HepG2 (cell line): ENCODE data around the gene BMPER. TPM values are rescaled to one million over a fixed set of nuclear protein-coding genes. Genes with fewer than 3 reads are reported as not detected.

ENCODE experiments used
- ATAC-seq: fragments of 200-7000 bp; cut with Tn5 transposase; 3 replicates; pipeline ENCODE4 v1.9.1; 2020; ENCODE audit warnings: mild to moderate bottlenecking, moderate library complexity
- BruUV-seq: library from RNA; stranded (reverse); fragments of 400-500 nt; replicated peaks from 2 replicates; lab custom pipeline; 2021; lab: Mats Ljungman, UMichigan
- CTCF ChIA-PET: fragments of 300-600 bp; formaldehyde crosslinking; extraction: SDS; loops from one replicate; lab custom pipeline; 2021; ENCODE audit warnings: low total read pairs, inconsistent platforms, low intra/inter-chr PET ratio; lab: Yijun Ruan, JAX
- POLR2A ChIA-PET: fragments of 350-600 bp; sonication (Branson Sonifier 250); formaldehyde crosslinking; loops from one replicate; lab custom pipeline; 2020; ENCODE audit warnings: antibody characterized with exemption, inconsistent platforms; lab: Yijun Ruan, JAX
- DNase-seq: peaks from one replicate; pipeline ENCODE4 v3.0.0-alpha.2; 2015; ENCODE audit warnings: low spot score
- FAIRE-seq: peaks from 3 replicates; lab custom pipeline; 2011; peaks lifted over from hg19 to GRCh38; lab: Jason Lieb, UNC
- H2AFZ ChIP-seq: one replicate; pipeline ENCODE4 v1.6.1; 2011; ENCODE audit warnings: low read length, inconsistent platforms
- H3K27ac ChIP-seq: fragments of 300-600 bp; 3 replicates; pipeline ENCODE4 v1.8.0; 2011; ENCODE audit warnings: mixed run types, mild to moderate bottlenecking, mixed read lengths, low read length, inconsistent platforms; ENCODE audit not compliant: insufficient read depth; ENCODE audit errors: extremely low read length
- H3K27me3 ChIP-seq, 2 experiments: fragments of 200-600 bp in 1 of 2; 2 replicates in 1 of 2; 3 replicates in 1 of 2; pipeline versions ENCODE4 v1.6.0 to v1.8.0; 2011; ENCODE audit warnings: low read length in 2 of 2, mild to moderate bottlenecking in 2 of 2, moderate library complexity in 2 of 2, inconsistent platforms in 1 of 2; ENCODE audit not compliant: insufficient read depth in 2 of 2, control insufficient read depth in 1 of 2
- H3K36me3 ChIP-seq, 2 experiments: fragments of 200-600 bp in 1 of 2; replicated peaks in 1 of 2; 2 replicates in 1 of 2; 3 replicates in 1 of 2; pipeline versions ENCODE4 v1.5.1 to v1.8.0; 2011; ENCODE audit warnings: low read length in 2 of 2, inconsistent platforms in 1 of 2; ENCODE audit not compliant: insufficient read depth in 2 of 2, control insufficient read depth in 1 of 2
- H3K4me1 ChIP-seq: 2 replicates; pipeline ENCODE4 v1.5.1; 2012; ENCODE audit warnings: low read length, inconsistent platforms; ENCODE audit not compliant: insufficient read depth
- H3K4me2 ChIP-seq: 2 replicates; pipeline ENCODE4 v1.6.0; 2011; ENCODE audit warnings: low read depth, low read length, inconsistent platforms
- H3K4me3 ChIP-seq, 3 experiments: fragments of 200-600 bp in 1 of 3; sonication (generic), shearing (Covaris generic) in 1 of 3; replicated peaks in 1 of 3; 2 replicates each; pipeline ENCODE4 v1.5.1; 2011 to 2016; ENCODE audit warnings: low read length in 3 of 3, inconsistent platforms in 2 of 3, low read depth in 2 of 3, mild to moderate bottlenecking in 2 of 3, control low read depth in 1 of 3, mixed read lengths in 1 of 3; ENCODE audit not compliant: insufficient read depth in 1 of 3
- H3K79me2 ChIP-seq: one replicate; pipeline ENCODE4 v1.6.1; 2011; ENCODE audit warnings: low read length, inconsistent platforms; ENCODE audit not compliant: insufficient read depth
- H3K9ac ChIP-seq: 2 replicates; pipeline ENCODE4 v1.6.0; 2011; ENCODE audit warnings: mild to moderate bottlenecking, low read depth, low read length, inconsistent platforms; ENCODE audit not compliant: insufficient read depth
- H3K9me3 ChIP-seq: 2 replicates; pipeline ENCODE4 v1.5.1; 2012; ENCODE audit warnings: mild to moderate bottlenecking, low read length
- H4K20me1 ChIP-seq: 2 replicates; pipeline ENCODE4 v1.6.0; 2011; ENCODE audit warnings: inconsistent platforms, mild to moderate bottlenecking, low read length, moderate library complexity; ENCODE audit not compliant: insufficient read depth
- CBX5 ChIP-seq: sonication (generic); formaldehyde crosslinking; IDR thresholded peaks from 2 replicates; pipeline ENCODE4 v1.4.0; 2020; ENCODE audit warnings: missing genetic modification reagents, borderline replicate concordance
- FOXC1 ChIP-seq: sonication (generic); formaldehyde crosslinking; IDR thresholded peaks from 2 replicates; pipeline ENCODE4 v1.8.0; 2022; ENCODE audit warnings: mild to moderate bottlenecking, missing genetic modification reagents, borderline replicate concordance
- KAT2B ChIP-seq: fragments of 150-350 bp; IDR thresholded peaks from 2 replicates; pipeline ENCODE4 v1.6.1; 2014; ENCODE audit warnings: low read depth, low read length, borderline replicate concordance
- KLF6 ChIP-seq: IDR thresholded peaks from 2 replicates; pipeline ENCODE4 v1.8.0; 2016; ENCODE audit warnings: missing biosample characterization, missing genetic modification reagents
- LCORL ChIP-seq, 2 experiments: fragments of 450-650 bp in 1 of 2; sonication (generic) in 1 of 2; formaldehyde crosslinking in 1 of 2; IDR thresholded peaks; 2 replicates each; pipeline versions ENCODE4 v1.5.0 to v1.6.1; 2017 to 2020; ENCODE audit warnings: antibody characterized with exemption in 1 of 2, missing genetic modification reagents in 1 of 2
- MEIS1 ChIP-seq: sonication (generic); formaldehyde crosslinking; IDR thresholded peaks from 2 replicates; pipeline ENCODE4 v1.9.0; 2021; ENCODE audit warnings: mild to moderate bottlenecking, missing genetic modification reagents, moderate library complexity, borderline replicate concordance
- ZNF567 ChIP-seq: sonication (generic); formaldehyde crosslinking; IDR thresholded peaks from 2 replicates; pipeline ENCODE4 v1.8.1; 2023; ENCODE audit warnings: mild to moderate bottlenecking, missing genetic modification reagents, borderline replicate concordance
- ZNF572 ChIP-seq: sonication (generic); formaldehyde crosslinking; IDR thresholded peaks from 2 replicates; pipeline ENCODE4 v1.5.1; 2020; ENCODE audit warnings: mild to moderate bottlenecking, missing genetic modification reagents
- ZNF766 ChIP-seq: sonication (generic); formaldehyde crosslinking; IDR thresholded peaks from 2 replicates; pipeline ENCODE4 v1.5.0; 2020; ENCODE audit warnings: missing genetic modification reagents, borderline replicate concordance
- ZZZ3 ChIP-seq: sonication (generic); formaldehyde crosslinking; IDR thresholded peaks from 2 replicates; pipeline ENCODE4 v1.4.0; 2020; ENCODE audit warnings: missing genetic modification reagents, mild to moderate bottlenecking, borderline replicate concordance
- WGBS: methylation state at CpG from one replicate; pipeline ENCODE4 v1.1.6; 2017; ENCODE audit warnings: low lambda C conversion rate; 5-methylcytosine and 5-hydroxymethylcytosine counted together
- in situ Hi-C: cut with HindIII; loops from 2 replicates; pipeline ENCODE4 v1.10.0; 2017; ENCODE audit warnings: low pct_unique_long_range_greater_than_20kb; ENCODE audit not compliant: extremely low pct_ligation_motif_present
- intact Hi-C: fragments of 100-400 bp; cut with micrococcal nuclease; formaldehyde crosslinking; loops from one replicate; pipeline ENCODE4 v1.10.0; 2022; ENCODE audit not compliant: unreplicated experiment
- polyA plus RNA-seq, 8 experiments: library from polyadenylated mRNA; depleted of rRNA in 3 of 8; stranded (reverse) in 7 of 8; unstranded in 1 of 8; fragments of >200 nt; fragmentation: Illumina TruSeq in 4 of 8; extraction: Trizol in 4 of 8; gene quantifications; 2 replicates each; pipeline versions ENCODE4 v1.2.1 to v1.2.3, GENCODE V29; 2011 to 2016; ENCODE audit warnings: low read depth in 4 of 8, missing spikeins in 1 of 8, mixed read lengths in 1 of 8; ENCODE audit not compliant: insufficient read depth in 1 of 8
- total RNA-seq, 5 experiments: library from RNA; depleted of rRNA; stranded (reverse); fragments of >200 nt; fragmentation: Illumina TruSeq; extraction: Trizol; gene quantifications; 2 replicates each; pipeline ENCODE4 v1.2.3, GENCODE V29; 2016; ENCODE audit warnings: low read depth in 1 of 5
- TF ChIP-seq, protein P1 (sequence below): sonication (generic); formaldehyde crosslinking; IDR thresholded peaks from 2 replicates; pipeline ENCODE4 v1.5.0; 2020; ENCODE audit warnings: missing genetic modification reagents
- TF ChIP-seq, protein P2 (sequence below): sonication (generic); formaldehyde crosslinking; IDR thresholded peaks from 2 replicates; pipeline ENCODE4 v1.8.0; 2022; ENCODE audit warnings: missing genetic modification reagents, mild to moderate bottlenecking, borderline replicate concordance

BMPER gene
- total and polyA plus RNA-seq, 2 of the 13 experiments (the other 11 are each of a cell fraction or from before 2014, with no cell fraction given): not detected

DNA sequence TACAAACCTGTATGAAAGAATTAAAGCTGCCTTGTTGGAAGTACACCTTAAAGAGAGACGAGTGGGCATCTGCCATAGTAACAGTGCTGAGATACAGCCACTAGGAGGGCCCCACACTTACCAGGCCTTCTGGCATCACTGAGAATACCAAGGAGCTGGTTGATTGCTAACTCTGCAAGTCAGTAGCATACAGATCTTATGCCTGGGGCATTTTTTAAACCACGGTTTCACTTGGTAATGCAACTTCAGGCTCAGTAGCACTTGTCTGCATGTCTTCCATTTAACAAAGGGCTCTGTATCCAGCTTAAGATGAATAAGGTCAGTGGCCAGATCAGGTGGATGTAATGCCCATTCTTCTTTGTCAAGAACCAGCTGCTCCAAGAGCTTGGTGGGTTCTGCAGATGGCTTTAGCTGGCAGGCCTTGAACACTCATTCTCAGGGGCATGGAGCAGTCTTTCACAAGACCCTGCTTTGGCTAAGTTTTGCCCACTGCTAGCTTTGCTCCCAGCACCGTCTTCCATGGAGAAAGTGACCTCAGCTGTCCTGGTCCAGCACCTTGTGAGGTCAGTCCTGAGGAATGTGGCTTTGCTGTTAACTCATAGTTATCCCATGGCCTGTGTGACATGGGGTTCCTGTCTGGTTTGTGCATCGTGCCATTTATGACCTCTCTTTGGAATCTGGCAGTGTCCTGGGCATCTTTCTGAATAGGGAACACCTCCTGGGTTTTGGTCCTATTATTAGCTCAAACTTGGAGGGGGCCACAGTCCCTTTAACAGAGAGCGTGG, 68.1 kb downstream of the BMPER start:
- ATAC-seq (no peak), FAIRE-seq (no peak), DNase-seq (no peak)
- H3K4me1 ChIP-seq: no peaks in the 10 kb centered on the region
- 5% methylated on average over 5 of the region's 5 CpGs for WGBS
- in situ Hi-C loops (no loop called here), intact Hi-C loops (no loop called here)
- H3K36me3 ChIP-seq: no peaks in the 10 kb centered on the region
- no peak overlapping the region for H3K27ac ChIP-seq
- no peak overlapping the region for H3K9ac ChIP-seq
- no peaks in the 10 kb centered on the region for H3K79me2 ChIP-seq
- POLR2A ChIA-PET: no interaction called here
- H2AFZ ChIP-seq: no peak overlapping the region
- H3K9me3 ChIP-seq: no peaks in the 10 kb centered on the region
- BruUV-seq: no TSS peak
- no peaks in the 10 kb centered on the region for H3K27me3 ChIP-seq
- H4K20me1 ChIP-seq: no peaks in the 10 kb centered on the region
- no peak for TF ChIP-seq ZNF766 (CRISPR knock-in tag)
- TF ChIP-seq KLF6 (CRISPR knock-in tag): no peak
- TF ChIP-seq, protein P1, sequence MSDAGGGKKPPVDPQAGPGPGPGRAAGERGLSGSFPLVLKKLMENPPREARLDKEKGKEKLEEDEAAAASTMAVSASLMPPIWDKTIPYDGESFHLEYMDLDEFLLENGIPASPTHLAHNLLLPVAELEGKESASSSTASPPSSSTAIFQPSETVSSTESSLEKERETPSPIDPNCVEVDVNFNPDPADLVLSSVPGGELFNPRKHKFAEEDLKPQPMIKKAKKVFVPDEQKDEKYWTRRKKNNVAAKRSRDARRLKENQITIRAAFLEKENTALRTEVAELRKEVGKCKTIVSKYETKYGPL: no peak
- no peak for TF ChIP-seq CBX5
- no peak for TF ChIP-seq FOXC1 (CRISPR knock-in tag)
- no peak for TF ChIP-seq KAT2B
- no peak for TF ChIP-seq ZNF572 (CRISPR knock-in tag)
- no peak for TF ChIP-seq ZZZ3 (CRISPR knock-in tag)
- TF ChIP-seq, protein P2, sequence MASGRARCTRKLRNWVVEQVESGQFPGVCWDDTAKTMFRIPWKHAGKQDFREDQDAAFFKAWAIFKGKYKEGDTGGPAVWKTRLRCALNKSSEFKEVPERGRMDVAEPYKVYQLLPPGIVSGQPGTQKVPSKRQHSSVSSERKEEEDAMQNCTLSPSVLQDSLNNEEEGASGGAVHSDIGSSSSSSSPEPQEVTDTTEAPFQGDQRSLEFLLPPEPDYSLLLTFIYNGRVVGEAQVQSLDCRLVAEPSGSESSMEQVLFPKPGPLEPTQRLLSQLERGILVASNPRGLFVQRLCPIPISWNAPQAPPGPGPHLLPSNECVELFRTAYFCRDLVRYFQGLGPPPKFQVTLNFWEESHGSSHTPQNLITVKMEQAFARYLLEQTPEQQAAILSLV (CRISPR knock-in tag): no peak
- no peak for TF ChIP-seq LCORL (IDR thresholded peaks at IDR 0.05)
- TF ChIP-seq LCORL (CRISPR knock-in tag; IDR thresholded peaks at IDR 0.05): no peak
- TF ChIP-seq MEIS1: no peak
- TF ChIP-seq ZNF567 (CRISPR knock-in tag): no peak
- no peak overlapping the region for H3K4me3 ChIP-seq
- CTCF ChIA-PET: no interaction called here
- H3K4me2 ChIP-seq: no peak overlapping the region
